ENCODE data around the gene RAB36. TPM values are rescaled to one million over a fixed set of nuclear protein-coding genes. Genes with fewer than 3 reads are reported as not detected.

The RAB36 gene
- total RNA-seq, 4 donors from 2014 or later = 5.0 to 10.8 (median 8.2) TPM

DNA sequence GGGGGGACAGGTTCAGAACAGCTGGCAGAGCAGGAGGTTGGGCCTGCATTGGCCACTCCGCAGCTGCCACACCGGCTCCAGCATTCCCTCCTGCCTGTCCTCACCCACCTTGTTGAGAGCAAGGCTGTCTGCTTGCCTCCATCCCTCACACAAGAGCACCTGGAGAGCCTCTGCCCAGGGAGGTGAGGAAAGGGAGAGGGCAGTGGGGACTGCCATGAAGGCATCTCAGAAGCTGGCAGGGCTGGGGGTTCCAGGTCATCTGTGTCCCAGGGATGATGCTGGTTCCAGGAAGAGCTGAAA, 30.6 kb upstream of the RAB36 start:
- peaks cover 0 to 7% (median 0%) of the 10 kb centered on the region in 4 donors for H3K36me3 ChIP-seq
- H3K27ac ChIP-seq (replicated peaks in 1 of 4) = no peak overlapping the region
- no peaks in the 10 kb centered on the region for H3K9me3 ChIP-seq
- TF ChIP-seq EP300 (IDR thresholded peaks at IDR 0.05) = no peak
- no peak for TF ChIP-seq POLR2A (IDR thresholded peaks at IDR 0.05; ENCODE audit: low read depth)
- TF ChIP-seq POLR2AphosphoS5 (IDR thresholded peaks at IDR 0.05) = no peak
- TF ChIP-seq, protein P1, sequence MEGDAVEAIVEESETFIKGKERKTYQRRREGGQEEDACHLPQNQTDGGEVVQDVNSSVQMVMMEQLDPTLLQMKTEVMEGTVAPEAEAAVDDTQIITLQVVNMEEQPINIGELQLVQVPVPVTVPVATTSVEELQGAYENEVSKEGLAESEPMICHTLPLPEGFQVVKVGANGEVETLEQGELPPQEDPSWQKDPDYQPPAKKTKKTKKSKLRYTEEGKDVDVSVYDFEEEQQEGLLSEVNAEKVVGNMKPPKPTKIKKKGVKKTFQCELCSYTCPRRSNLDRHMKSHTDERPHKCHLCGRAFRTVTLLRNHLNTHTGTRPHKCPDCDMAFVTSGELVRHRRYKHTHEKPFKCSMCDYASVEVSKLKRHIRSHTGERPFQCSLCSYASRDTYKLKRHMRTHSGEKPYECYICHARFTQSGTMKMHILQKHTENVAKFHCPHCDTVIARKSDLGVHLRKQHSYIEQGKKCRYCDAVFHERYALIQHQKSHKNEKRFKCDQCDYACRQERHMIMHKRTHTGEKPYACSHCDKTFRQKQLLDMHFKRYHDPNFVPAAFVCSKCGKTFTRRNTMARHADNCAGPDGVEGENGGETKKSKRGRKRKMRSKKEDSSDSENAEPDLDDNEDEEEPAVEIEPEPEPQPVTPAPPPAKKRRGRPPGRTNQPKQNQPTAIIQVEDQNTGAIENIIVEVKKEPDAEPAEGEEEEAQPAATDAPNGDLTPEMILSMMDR (IDR thresholded peaks at IDR 0.05) = no peak
- intact Hi-C loops (cut with DNase I) = no loop called here
- no peak for DNase-seq (ENCODE audit: extremely low spot score)
- no peaks in the 10 kb centered on the region for H3K27me3 ChIP-seq
- peaks cover 8 to 42% (median 18%) of the 10 kb centered on the region in 4 donors for H3K4me1 ChIP-seq
- H3K4me3 ChIP-seq = no peak overlapping the region
- no CpG with 5 or more reads among the region's 2 CpGs for WGBS

DNA sequence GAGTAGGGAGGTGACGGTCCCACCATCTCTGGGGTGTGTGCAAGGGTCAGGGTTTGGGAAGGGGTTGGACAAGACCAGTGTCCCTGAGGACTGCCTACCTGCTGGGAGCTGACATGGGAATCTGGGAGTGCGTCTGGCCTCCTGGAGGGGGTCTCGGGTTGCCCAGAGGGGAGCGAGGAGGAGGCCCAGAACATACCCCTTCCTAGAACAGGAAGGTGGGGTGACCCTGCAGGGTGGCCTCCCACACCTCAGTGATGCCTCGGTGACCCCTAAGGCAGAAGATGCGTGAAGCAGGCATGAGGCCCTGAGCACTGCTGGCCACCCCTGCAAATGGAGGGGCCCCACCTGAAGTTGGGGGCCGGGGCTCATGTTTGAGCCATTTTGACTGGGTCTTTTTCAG, 29.9 kb upstream of the RAB36 start:
- Histone ChIP-seq H3K27ac (replicated peaks in 1 of 4) (no peak overlapping the region), H3K4me1 (peaks cover 8 to 36% (median 18%) of the 10 kb centered on the region in 4 donors), H3K36me3 (peaks cover 0 to 7% (median 0%) of the 10 kb centered on the region in 4 donors), H3K27me3 (no peaks in the 10 kb centered on the region), H3K9me3 (no peaks in the 10 kb centered on the region), H3K4me3 (no peak overlapping the region)
- intact Hi-C loops (cut with DNase I) = no loop called here
- WGBS = 96% methylated on average over 5 of the region's 7 CpGs
- TF ChIP-seq POLR2AphosphoS5 (IDR thresholded peaks at IDR 0.05) (no peak), EP300 (IDR thresholded peaks at IDR 0.05) (no peak), POLR2A (IDR thresholded peaks at IDR 0.05; ENCODE audit: low read depth) (no peak)
- TF ChIP-seq, protein P1 (IDR thresholded peaks at IDR 0.05) = no peak
- DNase-seq (ENCODE audit: extremely low spot score) = no peak

DNA sequence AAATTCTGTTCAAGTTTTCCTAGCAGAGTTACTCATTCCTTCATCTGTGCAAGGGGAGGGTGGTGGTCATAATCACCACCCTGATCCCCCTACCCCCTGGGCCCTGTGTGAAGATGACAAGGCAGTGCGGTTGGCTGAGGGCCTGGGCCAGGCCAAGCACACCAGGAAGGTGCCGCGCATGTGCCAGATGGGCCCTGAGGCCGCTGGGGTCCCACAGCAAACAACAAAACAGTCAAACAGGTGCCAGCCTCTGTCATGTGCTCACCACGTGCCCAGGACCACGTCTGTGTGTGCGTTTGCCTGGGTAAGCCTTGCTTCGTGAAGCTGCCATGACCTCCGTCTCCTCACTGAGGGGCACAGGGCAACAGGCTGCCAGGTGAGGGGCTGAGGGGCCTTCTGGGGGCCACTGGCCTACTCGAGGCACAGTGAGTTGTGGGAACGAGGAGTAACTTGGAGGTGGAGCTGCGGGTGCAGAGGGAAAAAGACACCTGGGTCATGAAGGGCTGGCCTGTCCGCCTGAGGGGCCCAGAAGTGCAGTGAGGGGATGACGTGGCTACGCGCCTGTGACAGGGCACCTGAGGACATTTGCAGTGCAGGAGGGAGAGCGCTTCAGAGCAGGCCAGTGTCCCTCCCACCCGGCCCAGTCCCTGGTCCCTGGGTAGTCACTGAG, 29.3 kb upstream of the RAB36 start:
- peaks cover 0 to 5% (median 0%) of the 10 kb centered on the region in 4 donors for H3K36me3 ChIP-seq
- H3K9me3 ChIP-seq = no peaks in the 10 kb centered on the region
- TF ChIP-seq POLR2A (IDR thresholded peaks at IDR 0.05; ENCODE audit: low read depth) (no peak), POLR2AphosphoS5 (IDR thresholded peaks at IDR 0.05) (no peak), EP300 (IDR thresholded peaks at IDR 0.05) (no peak)
- TF ChIP-seq, protein P1 (IDR thresholded peaks at IDR 0.05) = no peak
- DNase-seq (ENCODE audit: extremely low spot score) = no peak
- no peaks in the 10 kb centered on the region for H3K27me3 ChIP-seq
- H3K4me1 ChIP-seq = peaks cover 8 to 31% (median 18%) of the 10 kb centered on the region in 4 donors
- intact Hi-C loops (cut with DNase I) = no loop called here
- H3K4me3 ChIP-seq = no peak overlapping the region
- H3K27ac ChIP-seq (replicated peaks in 1 of 4) = no peak overlapping the region
- 88% methylated on average over 12 of the region's 18 CpGs for WGBS

DNA sequence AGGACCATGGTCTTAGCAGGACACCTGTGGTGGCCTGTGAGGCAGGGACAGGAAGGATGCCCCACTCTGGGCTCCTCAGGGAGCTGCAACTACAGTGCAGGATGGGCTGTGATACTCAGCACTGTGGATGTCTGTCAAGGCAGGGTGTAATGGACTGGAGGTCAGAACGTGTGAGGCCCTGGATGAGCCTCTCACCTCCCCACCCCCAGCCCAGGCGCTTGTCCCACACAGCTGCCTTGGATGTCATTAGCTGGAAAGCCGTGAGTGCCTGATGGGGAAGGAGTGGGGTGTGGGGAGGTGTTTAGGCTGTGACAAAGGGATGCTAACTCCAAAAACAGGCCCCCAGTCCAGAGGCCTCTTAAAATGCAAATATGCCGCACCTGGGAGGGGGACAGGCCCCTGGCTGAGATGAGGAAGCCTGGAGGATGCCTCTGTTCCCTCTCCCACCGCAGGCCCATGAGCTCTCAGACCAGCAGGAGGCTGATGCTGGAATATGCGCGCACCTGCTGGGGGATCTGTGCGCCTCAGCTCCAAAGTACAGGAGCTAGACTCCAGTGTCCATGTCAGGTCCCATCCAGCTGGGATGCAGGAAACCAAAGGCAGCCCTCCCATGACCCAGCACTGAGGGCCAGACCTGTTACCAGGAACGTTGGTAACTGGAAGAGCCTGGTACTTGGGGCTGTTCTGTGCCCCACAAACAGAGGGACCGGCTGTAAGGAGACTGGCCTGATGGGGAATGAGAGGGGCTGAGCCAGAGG, 28.6 kb upstream of the RAB36 start:
- Histone ChIP-seq H3K9me3 (no peaks in the 10 kb centered on the region), H3K27ac (replicated peaks in 1 of 4) (no peak overlapping the region), H3K36me3 (no peaks in the 10 kb centered on the region), H3K27me3 (no peaks in the 10 kb centered on the region), H3K4me1 (peaks cover 8 to 28% (median 18%) of the 10 kb centered on the region in 4 donors), H3K4me3 (no peak overlapping the region)
- intact Hi-C loops (cut with DNase I) = no loop called here
- TF ChIP-seq EP300 (IDR thresholded peaks at IDR 0.05) = no peak
- DNase-seq (ENCODE audit: extremely low spot score) = no peak
- WGBS = 90% methylated on average over 4 of the region's 10 CpGs

DNA sequence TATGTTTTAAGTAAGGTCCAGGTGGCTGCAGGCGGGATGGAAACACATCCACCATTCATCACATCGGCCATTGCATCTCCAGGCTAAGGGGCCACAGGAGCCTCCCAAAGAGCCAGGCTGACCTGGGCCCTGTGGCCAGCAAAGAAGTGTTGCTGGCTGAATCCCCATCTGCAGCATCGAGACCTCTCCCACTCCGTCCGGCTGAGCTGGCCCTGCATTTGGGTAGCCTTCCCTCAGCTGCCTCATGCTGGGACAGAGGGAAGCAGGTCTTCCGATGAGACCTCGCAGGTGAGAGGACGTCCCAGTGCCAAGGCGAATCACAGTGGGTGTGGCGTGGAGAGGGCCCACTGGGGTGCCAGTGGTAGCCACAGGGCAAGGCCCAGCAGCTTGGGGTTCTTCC, 28.0 kb upstream of the RAB36 start:
- Histone ChIP-seq H3K27ac (replicated peaks in 1 of 4) (no peak overlapping the region), H3K9me3 (no peaks in the 10 kb centered on the region), H3K4me1 (peaks cover 8 to 28% (median 18%) of the 10 kb centered on the region in 4 donors), H3K27me3 (no peaks in the 10 kb centered on the region), H3K36me3 (no peaks in the 10 kb centered on the region), H3K4me3 (no peak overlapping the region)
- DNase-seq (ENCODE audit: extremely low spot score) = no peak
- WGBS = 96% methylated on average over 3 of the region's 10 CpGs
- intact Hi-C loops (cut with DNase I) = no loop called here
- no peak for TF ChIP-seq POLR2AphosphoS5 (IDR thresholded peaks at IDR 0.05)
- no peak for TF ChIP-seq POLR2A (IDR thresholded peaks at IDR 0.05; ENCODE audit: low read depth)
- no peak for TF ChIP-seq EP300 (IDR thresholded peaks at IDR 0.05)
- TF ChIP-seq, protein P1 (IDR thresholded peaks at IDR 0.05) = no peak

Data from esophagus muscularis mucosa (tissue), 4 donors.